GM18951 (cell line): ENCODE results near the gene C5orf15.

Experiments
- POLR2A ChIP-seq: IDR thresholded peaks from 4 replicates; pipeline ENCODE4 v1.6.1; 2011; ENCODE audit warnings: mild to moderate bottlenecking; ENCODE audit not compliant: insufficient read length, insufficient read depth; ENCODE audit errors: extremely low read depth
- in situ Hi-C: fragments of 300-500 bp; cut with MboI; formaldehyde crosslinking; loops from one replicate; pipeline ENCODE4 v1.12.0; 2022; ENCODE audit warnings: low sequenced_read_pairs, mixed read lengths, inconsistent platforms; ENCODE audit not compliant: unreplicated experiment

C5orf15 gene

DNA sequence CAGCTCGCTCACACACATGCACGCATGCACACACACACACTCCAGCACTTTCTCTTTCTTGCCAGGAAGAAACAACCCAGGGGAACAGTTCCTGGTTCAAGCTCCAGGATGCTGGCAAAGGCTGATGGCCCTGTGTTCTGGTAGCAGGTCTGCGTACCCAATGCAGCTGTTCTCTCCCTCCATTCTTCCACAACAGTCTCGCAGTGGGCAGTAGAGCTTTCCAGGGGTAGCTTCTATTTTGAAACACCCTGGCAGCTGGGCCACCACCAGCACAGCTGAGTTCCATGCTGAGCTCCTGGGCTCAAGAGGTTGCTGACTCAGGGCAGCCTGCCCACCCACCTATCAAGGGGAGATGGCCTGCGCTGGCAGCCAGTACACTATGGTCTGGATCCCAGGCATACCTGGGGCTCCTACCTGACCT lies 31.7 kb upstream of the C5orf15 start:
- in situ Hi-C loops = no loop called here
- no peak for TF ChIP-seq POLR2A

DNA sequence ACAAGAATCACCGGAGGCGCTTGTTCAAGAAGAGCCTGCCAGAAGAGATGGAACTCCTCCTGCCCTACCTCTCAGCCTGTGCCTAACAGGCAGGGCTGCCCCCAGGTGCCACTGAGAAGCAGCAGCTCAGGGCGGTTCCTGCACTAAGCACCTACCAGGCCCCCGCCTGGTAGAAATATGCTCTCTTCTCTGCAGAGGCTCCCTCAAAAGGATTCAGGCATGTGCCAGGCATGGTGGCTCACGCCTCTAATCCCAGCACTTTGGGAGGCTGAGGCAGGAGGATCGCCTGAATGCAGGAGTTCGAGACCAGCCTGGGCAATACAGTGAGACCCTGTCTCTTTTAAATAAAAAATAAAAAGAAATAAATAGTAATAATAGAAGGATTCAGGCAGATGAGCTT lies 30.4 kb upstream of the C5orf15 start:
- in situ Hi-C loops = no loop called here
- TF ChIP-seq POLR2A = no peak

DNA sequence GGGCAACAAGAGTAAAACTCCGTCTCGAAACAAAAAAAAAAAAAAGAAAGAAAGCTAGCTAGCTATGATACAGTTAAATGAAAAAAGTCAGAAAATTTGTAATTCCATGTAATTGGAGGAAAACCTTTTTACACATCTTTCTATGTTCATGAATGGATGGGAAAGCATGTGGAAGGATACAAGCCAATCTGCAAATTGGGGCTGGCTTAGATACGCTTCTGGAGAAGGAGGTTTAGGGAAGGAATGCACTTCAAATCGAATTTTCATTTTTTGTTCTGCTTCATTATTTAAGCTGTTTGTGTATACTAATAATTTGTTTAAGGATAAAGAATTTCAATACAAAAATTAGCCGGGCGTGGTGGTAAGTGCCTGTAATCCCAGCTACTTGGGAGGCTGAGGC lies 29.6 kb upstream of the C5orf15 start:
- no peak for TF ChIP-seq POLR2A
- in situ Hi-C loops = no loop called here

DNA sequence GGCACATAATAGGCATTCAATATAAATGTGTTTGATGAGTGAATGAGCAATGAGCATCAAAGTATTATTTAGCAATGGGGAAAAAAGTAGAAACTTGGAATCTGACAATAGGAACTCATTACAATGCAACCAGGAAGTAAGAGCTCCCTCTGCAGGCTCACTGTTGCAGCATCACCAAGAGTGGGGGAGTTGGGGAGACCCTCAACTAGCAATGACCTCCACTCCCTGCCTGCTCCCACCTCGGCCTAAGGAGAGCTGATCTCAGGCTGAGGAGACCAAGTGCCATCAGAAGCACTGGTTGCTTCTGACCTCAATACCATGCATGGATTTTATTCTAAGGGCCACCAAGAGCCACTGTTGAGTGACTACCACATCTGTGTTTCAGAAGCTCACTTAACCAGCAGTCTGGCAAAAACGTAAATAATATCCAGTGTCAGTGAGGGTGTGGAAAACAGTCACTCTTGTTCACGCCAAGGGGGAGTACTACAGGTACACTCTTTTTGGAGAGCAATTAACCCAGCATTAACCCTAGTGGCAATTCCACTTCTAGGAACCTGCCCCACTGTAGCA lies 28.3 kb upstream of the C5orf15 start:
- no peak for TF ChIP-seq POLR2A
- in situ Hi-C loops = no loop called here

DNA sequence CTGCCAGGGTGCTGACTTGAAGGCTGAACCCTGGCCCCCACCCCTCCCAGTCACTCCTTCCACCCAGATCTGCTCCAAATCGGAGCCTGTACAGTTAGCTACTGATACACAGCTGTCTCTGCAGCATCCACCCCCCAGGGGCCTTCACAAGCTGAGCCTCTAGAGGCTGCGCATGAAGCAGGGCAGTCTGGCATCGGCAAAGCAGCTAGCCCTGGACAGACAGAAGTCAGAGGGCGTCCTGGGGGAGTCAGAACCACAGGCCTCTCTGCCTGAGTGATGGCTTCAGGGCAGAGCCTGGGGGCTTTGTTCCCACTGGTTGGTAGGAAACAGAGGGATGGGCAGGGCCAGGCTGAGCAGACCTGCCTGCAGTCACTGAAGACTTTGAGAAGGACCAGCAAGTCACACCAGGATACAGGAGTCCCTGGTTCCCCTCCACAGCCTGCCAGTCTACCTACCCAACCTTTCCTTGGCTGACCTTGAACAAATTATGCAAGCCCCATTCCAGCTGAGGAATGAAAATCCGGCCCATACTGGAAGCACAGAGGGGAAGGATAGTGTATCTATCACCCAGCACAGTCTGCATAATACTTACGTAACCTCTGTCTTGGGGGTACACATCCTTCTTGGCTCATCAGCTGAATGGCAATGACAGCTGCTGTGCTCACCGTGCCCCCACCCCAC lies 27.6 kb upstream of the C5orf15 start:
- no peak for TF ChIP-seq POLR2A
- in situ Hi-C loops = no loop called here

DNA sequence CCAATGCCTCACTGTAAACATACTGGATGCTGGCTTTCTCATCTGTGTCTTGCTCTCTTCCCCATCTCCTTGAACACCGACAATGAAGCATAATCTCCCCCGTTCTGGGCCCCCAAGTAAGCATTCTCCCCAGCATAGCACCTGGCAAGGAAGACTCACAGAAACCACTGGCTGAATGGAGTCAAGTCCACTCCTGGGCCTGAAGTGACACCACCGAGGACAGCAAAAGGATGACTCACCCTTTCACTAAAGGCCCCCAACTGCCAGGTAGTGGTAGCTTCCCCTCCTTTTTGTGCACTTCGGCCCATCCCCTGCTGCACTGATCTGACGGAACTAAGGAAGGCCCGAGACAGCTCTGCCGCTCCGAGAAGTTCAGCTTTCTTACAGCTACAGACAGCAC lies 26.9 kb upstream of the C5orf15 start:
- in situ Hi-C loops = no loop called here
- TF ChIP-seq POLR2A = no peak

DNA sequence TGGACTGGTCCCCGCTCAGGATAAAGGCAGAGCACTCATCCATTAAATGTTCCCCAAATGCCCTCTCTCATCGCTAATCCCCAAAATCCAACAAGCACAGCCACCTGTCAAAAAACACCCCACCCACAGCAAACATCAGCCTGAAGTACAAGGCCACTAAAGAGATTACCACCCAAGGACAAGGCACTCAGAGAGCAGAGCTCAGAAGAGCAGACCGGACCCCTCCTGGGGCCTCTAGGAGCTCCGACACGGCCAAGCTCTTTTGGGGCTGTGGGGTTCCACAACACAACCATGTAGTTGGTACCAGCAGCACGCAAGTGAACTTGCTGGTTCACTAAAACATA lies 26.5 kb upstream of the C5orf15 start:
- in situ Hi-C loops = no loop called here
- TF ChIP-seq POLR2A = no peak

DNA sequence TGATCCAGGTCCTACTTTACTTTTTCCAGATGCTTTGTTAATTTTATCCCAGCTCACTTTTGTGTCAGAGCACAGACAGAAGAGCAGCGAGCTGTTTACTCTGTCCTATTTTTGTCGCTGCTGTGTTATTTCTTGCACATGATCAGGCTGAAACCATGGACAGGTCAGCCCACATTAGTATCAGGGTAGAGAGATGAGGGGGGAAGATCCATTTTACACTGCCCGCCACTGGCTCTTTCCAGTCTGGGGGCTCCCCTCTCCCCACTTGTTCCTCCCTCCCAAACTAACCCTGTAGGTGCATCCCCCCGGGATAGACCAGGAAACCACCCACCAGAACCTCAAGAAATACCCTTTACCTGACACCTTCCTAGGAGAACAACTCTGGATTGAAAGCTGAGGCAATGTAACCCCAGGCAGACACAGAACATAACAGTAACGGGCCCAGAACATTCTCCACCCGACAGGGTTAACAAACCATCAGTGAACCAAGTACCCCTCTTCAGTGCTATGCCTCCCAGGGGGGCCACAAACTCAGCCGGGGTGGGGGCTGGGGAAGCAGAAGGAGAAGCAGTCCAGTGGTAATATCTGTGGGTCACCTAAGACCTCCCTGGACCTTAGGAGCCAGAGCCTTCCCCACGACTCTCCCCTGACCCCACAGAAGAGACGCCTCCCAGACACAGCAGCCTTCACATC lies 26.0 kb upstream of the C5orf15 start:
- in situ Hi-C loops = no loop called here

DNA sequence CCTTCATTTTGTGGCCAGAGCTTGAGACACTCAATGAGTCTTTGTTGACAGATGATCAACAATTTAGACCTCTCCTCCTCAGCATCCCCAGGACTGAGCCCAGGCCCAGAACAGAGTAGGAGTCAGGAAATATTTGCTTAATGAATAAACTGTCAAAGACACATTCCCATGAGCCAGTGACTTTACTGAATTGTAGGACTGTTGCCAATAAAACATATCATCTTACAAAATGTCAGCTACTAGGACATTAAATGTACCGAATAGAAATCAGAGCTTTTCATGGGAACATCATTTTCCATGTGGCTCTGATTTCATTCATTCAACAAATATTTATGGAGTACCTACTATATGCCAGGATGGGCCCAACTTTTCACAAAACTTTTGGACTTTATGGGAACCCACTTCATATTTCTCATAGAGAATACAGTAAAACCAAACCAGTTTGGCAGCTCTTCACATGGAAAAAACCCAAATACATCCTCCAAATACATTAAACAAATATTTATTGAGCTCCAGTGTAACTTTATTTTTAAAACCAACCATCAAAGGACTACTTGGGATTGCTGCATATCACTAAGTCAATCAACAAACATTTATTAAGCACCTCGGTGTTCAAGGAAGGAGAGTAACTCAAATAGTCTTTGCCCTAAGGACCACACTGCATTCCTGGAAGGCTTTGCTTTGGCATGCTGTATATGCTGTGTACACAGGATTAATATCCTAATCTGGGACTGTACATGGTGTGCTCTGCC lies 24.9 kb upstream of the C5orf15 start:
- in situ Hi-C loops = no loop called here
- TF ChIP-seq POLR2A = no peak

More for the DNA sequence above, 26.0 kb upstream of the C5orf15 start:
- TF ChIP-seq POLR2A = no peak

DNA sequence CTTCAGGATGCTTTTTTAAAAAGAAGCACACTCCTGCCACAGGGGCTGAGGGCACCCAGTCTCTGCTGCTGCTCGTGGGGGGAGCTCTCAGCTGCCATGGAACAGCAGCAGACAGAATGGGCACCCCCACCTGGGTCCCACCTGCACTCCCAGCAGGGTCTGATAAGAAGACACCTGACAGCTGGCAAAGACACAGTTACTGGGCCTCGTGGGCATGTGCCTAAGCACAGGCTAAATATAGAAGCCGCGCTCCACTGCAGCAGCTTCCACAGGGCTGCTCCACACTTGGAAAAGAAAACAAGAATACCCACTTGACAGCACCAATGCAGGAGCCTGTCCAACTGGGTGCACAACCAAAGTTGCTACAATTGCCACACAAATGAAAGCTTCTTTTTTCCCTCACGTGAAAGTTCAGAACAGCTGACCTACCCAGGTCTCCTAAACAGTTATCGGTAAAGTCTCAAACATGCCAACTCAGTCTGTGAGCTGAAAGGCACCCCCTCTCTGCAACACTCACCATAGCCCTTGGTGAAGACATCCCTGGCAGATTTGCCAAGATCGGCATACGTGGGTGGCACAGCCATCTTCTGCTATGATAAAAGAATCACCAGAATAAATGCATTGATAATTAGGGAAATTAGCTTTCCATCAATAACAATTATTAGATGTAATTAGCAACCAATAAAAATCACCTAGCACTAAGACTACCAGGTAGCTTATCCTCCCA lies 24.2 kb upstream of the C5orf15 start:
- in situ Hi-C loops = no loop called here
- TF ChIP-seq POLR2A = no peak

DNA sequence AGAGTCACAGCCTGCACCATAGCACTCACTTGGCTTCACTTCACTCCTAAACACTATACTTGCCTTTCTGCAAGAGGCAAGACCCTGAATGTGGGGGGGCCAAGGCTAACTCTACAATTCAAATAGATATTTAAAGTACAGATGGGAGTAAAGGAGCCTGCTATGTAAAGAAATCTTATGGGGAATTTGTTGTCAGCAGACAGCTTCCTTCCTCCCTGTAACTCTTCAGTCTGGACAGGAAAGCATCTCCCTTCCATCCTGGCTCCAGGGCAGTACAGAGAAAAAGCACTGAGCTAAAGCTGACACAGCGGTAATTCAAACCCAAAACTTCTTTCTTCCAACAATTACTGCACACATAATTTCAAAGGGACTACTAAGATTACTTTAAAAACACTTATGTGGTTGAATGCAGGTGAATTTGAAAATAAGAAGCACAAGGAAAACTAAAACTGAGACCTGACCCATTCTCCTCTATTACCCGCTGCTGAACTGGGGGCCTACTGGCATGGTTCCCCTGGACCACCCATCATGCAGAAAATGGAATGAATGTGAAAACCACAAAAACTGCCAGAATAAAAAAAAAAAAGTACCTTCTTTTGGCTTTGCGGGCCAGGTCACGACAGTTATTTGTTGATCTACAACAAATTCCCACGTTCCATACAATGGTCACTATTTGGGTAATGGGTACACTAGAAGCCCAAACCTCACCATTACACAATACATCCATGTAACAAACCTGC lies 22.9 kb upstream of the C5orf15 start:
- in situ Hi-C loops = no loop called here
- no peak for TF ChIP-seq POLR2A

DNA sequence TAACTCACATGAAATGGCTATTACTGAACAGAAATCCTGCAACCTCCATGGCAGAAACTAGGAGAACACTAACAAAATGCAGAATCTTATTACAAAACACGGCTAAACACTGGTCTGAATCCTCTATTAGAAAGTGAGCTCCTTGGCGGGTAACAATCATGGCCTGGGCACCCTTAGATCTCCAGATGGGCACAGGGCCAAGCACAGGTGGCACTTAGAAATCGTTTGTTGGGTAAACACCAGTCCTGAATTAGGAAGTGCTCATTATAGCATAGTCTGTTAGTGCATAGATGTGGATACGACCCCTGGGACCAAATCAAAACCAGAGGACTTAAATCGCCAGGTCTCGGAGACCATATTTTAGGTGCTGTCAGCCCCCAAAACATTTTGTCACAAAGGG lies 22.0 kb upstream of the C5orf15 start:
- in situ Hi-C loops = no loop called here
- TF ChIP-seq POLR2A = no peak
